Measurements from ENCODE around the gene PPP1R13B.
"Not testable (repeated sequence)": the region's sequence is repeated elsewhere in the genome, so short reads cannot be mapped to it uniquely, and the experiment has no call there.

The PPP1R13B gene

DNA sequence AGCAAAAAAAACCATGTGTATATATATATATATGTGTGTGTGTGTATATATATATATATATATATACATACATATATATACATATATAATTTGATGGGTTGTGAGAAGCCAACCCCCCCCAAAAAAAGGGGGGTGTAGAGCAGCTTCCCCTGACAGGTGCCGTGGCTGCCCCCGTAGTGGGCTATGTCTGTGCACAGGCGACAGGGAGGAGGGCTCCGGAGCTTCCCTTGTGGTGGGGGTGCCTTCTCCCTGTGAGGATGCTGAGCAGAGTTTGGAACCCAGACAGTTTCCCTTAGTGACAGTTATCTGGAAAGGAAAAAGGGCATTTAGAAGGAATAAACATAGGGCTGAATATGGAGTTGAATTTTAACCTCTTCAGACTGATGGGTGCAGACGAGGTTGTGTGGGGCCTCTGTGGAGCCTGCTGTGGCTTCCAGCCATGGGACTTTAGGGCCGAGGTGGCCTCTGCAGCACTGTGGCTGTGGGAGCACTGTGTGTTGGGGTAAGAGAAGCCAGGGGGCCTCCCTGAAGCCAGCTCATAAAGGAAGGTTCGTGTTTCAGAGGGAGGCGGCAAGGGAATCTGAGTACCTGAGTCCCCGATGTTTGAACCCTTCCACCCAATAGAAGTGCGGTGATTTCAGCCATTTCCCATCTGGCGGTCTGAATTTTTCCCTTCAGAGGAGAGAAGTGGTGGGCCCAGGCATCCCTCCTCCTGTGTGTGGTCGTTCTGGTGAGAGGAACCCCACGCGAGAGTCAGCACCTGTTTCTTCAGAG, 151.9 kb downstream of the PPP1R13B start:
- Histone ChIP-seq H3K36me3 (peaks cover 62% of the 10 kb centered on the region), H3K4me1 (peaks cover 48% of the 10 kb centered on the region)

GRCh38 chr14:103694572-103695026, 152.8 kb downstream of the PPP1R13B start:
- H3K4me1 ChIP-seq = peaks cover 40% of the 10 kb centered on the region
- peak; percentile 34 for TF ChIP-seq CTCF (IDR thresholded peaks at IDR 0.05; ENCODE audit: low read depth, low read length)
- no peaks in the 10 kb centered on the region for H3K9me3 ChIP-seq
- no peak overlapping the region for H3K4me3 ChIP-seq (ENCODE audit: low read depth, low read length)
- peaks cover 54% of the 10 kb centered on the region for H3K36me3 ChIP-seq
- no peaks in the 10 kb centered on the region for H3K27me3 ChIP-seq
- DNase-seq = no peak

More for the DNA sequence above, 151.9 kb downstream of the PPP1R13B start:
- Histone ChIP-seq H3K27me3 (no peaks in the 10 kb centered on the region), H3K9me3 (no peaks in the 10 kb centered on the region), H3K4me3 (ENCODE audit: low read depth, low read length) (peak overlapping the region; percentile 6; the same call in 1 of the 2 replicates)
- no peak for DNase-seq
- TF ChIP-seq CTCF (IDR thresholded peaks at IDR 0.05; ENCODE audit: low read depth, low read length) = no peak

GRCh38 chr14:103693515-103693914, 153.9 kb downstream of the PPP1R13B start:
- H3K4me1 ChIP-seq = peaks cover 30% of the 10 kb centered on the region
- DNase-seq = no peak

GRCh38 chr14:103692871-103693270, 154.5 kb downstream of the PPP1R13B start:
- no peak for DNase-seq
- Histone ChIP-seq H3K36me3 (peaks cover 53% of the 10 kb centered on the region), H3K9me3 (no peaks in the 10 kb centered on the region), H3K4me3 (ENCODE audit: low read depth, low read length) (no peak overlapping the region), H3K27me3 (no peaks in the 10 kb centered on the region), H3K4me1 (peaks cover 25% of the 10 kb centered on the region)
- no peak for TF ChIP-seq CTCF (IDR thresholded peaks at IDR 0.05; ENCODE audit: low read depth, low read length)

More at GRCh38 chr14:103693515-103693914, 153.9 kb downstream of the PPP1R13B start:
- TF ChIP-seq CTCF (IDR thresholded peaks at IDR 0.05; ENCODE audit: low read depth, low read length) = no peak
- H3K4me3 ChIP-seq (ENCODE audit: low read depth, low read length) = no peak overlapping the region
- peaks cover 53% of the 10 kb centered on the region for H3K36me3 ChIP-seq
- H3K27me3 ChIP-seq = no peaks in the 10 kb centered on the region
- H3K9me3 ChIP-seq = no peaks in the 10 kb centered on the region

DNA sequence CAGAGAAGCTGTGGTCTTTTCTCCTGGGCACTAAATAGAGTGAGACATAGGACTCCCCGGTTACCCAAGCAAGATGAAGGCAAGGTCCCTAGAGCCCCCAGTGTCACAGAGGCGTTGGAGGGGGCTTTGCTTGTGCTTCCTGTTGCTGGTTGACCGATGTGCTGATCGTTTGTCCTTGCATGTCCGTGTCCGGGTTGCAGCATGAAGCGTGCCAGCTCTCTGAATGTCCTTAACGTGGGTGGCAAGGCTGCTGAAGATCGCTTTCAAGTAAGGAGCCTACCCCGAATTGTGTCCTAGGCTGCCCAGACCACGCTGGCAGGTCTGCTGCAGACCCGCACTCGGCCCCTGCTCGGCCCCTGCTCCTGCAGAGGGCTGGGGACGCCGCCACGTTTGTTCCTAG, 155.2 kb downstream of the PPP1R13B start:
- no peak overlapping the region for H3K4me3 ChIP-seq (ENCODE audit: low read depth, low read length)
- H3K27me3 ChIP-seq = no peaks in the 10 kb centered on the region
- TF ChIP-seq CTCF (IDR thresholded peaks at IDR 0.05; ENCODE audit: low read depth, low read length) = no peak
- no peaks in the 10 kb centered on the region for H3K9me3 ChIP-seq
- DNase-seq = no peak
- H3K36me3 ChIP-seq = peaks cover 50% of the 10 kb centered on the region
- H3K4me1 ChIP-seq = peaks cover 20% of the 10 kb centered on the region

- Histone ChIP-seq H3K4me1 (peaks cover 15% of the 10 kb centered on the region), H3K36me3 (peaks cover 52% of the 10 kb centered on the region)
- not testable (repeated sequence) for H3K4me3 ChIP-seq (ENCODE audit: low read depth, low read length); H3K9me3 ChIP-seq; H3K27me3 ChIP-seq; DNase-seq
Measured at GRCh38 chr14:103691655-103692054, 155.7 kb downstream of the PPP1R13B start.

Measured in BE2C (cell line).